GM13977 (cell line): ENCODE data around the gene FBXO31.

ENCODE experiments used
- DNase-seq: peaks from one replicate; pipeline ENCODE4 v3.0.0; 2012; ENCODE audit warnings: low spot score
- in situ Hi-C: fragments of 300-500 bp; cut with MboI; formaldehyde crosslinking; loops from one replicate; pipeline ENCODE4 v1.12.0; 2022; ENCODE audit warnings: low sequenced_read_pairs, low pct_unique_long_range_greater_than_20kb, mixed read lengths, inconsistent platforms; ENCODE audit not compliant: unreplicated experiment
- TF ChIP-seq, protein P1 (sequence below): IDR thresholded peaks from 2 replicates; pipeline ENCODE4 v1.5.1; 2012; ENCODE audit warnings: mild to moderate bottlenecking, control low read depth; ENCODE audit not compliant: insufficient read depth; ENCODE audit errors: extremely low read depth, missing control alignments

FBXO31 gene

GRCh38 chr16:87327798-87328495 lies 55.6 kb downstream of the FBXO31 start:
- no peak for DNase-seq
- in situ Hi-C loops = no loop called here
- TF ChIP-seq, protein P1, sequence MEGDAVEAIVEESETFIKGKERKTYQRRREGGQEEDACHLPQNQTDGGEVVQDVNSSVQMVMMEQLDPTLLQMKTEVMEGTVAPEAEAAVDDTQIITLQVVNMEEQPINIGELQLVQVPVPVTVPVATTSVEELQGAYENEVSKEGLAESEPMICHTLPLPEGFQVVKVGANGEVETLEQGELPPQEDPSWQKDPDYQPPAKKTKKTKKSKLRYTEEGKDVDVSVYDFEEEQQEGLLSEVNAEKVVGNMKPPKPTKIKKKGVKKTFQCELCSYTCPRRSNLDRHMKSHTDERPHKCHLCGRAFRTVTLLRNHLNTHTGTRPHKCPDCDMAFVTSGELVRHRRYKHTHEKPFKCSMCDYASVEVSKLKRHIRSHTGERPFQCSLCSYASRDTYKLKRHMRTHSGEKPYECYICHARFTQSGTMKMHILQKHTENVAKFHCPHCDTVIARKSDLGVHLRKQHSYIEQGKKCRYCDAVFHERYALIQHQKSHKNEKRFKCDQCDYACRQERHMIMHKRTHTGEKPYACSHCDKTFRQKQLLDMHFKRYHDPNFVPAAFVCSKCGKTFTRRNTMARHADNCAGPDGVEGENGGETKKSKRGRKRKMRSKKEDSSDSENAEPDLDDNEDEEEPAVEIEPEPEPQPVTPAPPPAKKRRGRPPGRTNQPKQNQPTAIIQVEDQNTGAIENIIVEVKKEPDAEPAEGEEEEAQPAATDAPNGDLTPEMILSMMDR = no peak

DNA sequence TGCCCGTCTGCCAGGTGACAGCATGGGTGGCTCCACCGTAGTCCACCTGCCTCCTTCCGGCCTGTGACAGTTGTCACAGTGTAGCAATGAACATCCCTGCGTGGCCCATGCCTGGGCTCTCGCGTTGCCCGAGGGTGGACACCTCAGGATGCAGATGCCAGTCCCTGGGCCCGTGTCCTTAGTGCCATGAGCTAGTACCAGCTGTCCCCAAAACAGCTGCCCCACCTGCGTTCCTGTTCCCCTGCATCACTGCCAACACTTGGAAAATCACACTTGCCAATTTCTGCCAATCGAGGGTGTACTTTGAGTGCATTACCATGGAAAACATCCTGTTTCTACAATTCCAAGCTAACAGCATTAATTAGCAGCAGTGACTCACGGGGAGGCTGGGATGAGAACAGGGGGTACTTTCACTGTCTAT lies 57.4 kb downstream of the FBXO31 start:
- TF ChIP-seq, protein P1 = no peak
- DNase-seq = no peak
- in situ Hi-C loops = no loop called here

DNA sequence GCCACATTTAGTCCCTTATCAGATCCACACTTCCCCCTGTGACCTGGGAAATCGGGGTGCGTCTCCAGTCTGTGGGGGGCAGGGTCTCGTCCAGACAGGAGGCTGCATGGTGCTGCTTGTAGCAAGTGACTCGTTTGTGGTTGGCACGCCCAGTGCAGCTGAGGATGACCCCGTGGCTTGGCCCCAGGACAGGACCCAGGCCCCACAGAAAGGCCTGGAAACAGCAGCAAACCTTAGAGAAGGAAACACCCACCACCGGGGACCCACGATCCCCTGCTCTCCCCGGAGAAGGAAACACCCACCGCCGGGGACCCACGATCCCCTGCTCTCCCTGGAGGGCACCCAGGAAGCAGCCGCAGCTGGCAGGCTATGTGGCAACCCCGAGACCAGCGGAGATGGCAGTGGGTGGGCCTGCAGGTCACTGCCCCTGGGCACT lies 58.1 kb downstream of the FBXO31 start:
- TF ChIP-seq, protein P1 = no peak
- in situ Hi-C loops = no loop called here
- no peak for DNase-seq

- TF ChIP-seq, protein P1 = peak; percentile 80
- in situ Hi-C loops = no loop called here
- DNase-seq = peak; percentile 85
Observed at GRCh38 chr16:87324411-87325275, 58.9 kb downstream of the FBXO31 start.

DNA sequence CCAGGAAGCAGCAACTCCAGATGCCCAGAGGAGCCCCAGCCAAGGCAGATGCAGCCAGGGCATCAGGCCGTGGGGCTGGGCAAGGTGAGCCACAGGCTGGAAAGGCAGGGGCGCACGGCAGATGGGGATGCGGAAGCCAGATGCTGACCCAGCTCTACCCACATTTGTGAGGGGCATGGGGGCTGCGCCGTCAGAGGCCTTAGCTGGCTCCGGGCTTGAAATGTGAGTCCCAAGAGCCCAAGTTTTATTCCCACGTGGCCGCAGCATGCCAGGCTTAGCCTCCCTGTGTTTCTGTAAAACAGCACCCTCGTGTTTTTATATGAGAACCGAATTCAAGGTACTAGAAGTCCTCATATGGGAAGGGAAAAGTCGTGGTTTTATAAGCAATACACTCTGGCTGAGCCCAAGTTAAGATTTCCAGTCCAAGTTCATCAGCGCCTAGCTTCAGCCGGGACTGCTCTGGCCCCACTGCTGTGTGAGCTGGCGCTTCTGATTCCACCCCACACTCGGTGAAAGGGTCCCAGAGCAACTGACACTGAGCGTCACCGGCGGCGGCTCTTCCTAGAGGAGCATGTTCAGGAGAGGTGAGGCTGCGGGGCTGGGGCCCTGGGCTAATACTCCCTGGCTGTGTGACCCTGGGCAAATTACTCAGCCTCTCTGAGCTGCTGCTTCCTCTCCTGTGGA lies 59.7 kb downstream of the FBXO31 start:
- TF ChIP-seq, protein P1 = no peak
- in situ Hi-C loops = no loop called here
- no peak for DNase-seq

DNA sequence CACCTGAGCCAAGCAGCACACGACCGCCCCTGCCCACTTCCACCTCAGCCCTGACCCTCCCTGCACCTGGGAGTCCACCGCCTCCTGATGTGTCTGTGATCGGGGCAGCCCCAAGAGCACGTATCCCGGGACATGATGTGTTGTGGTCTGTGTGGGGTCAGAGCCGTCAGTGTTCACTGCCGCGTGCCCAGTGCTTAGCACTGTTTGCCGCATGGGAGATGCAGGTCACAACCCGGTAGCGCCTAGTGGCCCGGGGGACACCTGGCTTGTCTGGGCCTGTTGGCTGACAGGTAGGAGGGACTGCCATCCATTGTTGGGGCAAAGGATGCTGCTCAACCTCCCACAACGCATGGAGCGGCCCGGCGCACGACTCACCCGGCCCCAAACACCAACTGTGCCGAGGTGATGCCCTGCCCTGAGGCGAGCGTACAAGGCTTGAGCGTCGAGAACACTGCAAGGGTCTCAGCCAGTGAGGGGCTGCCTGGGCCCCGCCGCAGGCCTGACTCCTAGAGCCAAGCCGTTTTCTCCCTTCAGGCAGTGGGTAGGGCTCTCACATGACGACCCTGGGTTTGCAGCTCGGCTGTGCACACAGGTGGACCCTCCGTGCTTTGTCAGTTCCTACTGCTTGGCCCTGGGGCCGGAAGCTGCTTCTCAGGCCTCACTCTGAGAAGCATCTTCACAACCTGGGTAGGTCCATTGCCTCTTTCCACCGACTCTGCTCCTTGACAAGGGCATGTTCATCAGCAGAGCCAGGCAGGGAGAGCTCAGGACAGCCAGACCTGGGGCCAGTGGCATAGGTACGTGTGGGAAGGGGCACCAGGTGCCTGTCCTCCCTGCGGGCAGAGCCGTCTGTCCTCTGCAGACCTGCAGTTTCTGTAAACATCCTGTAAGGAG lies 60.5 kb downstream of the FBXO31 start:
- in situ Hi-C loops = no loop called here
- no peak for DNase-seq
- TF ChIP-seq, protein P1 = no peak
